Tibial nerve (tissue), 4 donors: Measurements from ENCODE around the gene ADGRG7. TPM values are rescaled to one million over a fixed set of nuclear protein-coding genes. Genes with fewer than 3 reads are reported as not detected.

Experiments used
- DNase-seq, 2 donors: peaks; one replicate each; pipeline ENCODE4 v3.0.0-alpha.2; 2019; ENCODE audit warnings: low spot score in 2 of 2
- H3K27ac ChIP-seq, 4 donors: fragments of 200-600 bp; sonication (generic) in 3 of 4; one replicate each; pipeline ENCODE4 v1.5.1; 2017 to 2019; ENCODE audit warnings: mild to moderate bottlenecking in 1 of 4
- H3K27me3 ChIP-seq, 2 donors: fragments of 200-600 bp; sonication (generic) in 1 of 2; one replicate each; pipeline versions ENCODE4 v1.5.1 to v1.6.0; 2017 to 2019
- H3K36me3 ChIP-seq, 3 donors: fragments of 200-600 bp; sonication (generic); one replicate each; pipeline ENCODE4 v1.5.1; 2018 to 2019
- H3K4me1 ChIP-seq, 4 donors: fragments of 200-600 bp; sonication (generic) in 3 of 4; one replicate each; pipeline ENCODE4 v1.5.1; 2017 to 2019
- H3K4me3 ChIP-seq, 4 donors: fragments of 200-600 bp; sonication (generic) in 3 of 4; one replicate each; pipeline ENCODE4 v1.5.1; 2017 to 2019; ENCODE audit warnings: mild to moderate bottlenecking in 1 of 4, moderate library complexity in 1 of 4
- H3K9me3 ChIP-seq, 4 donors: fragments of 200-600 bp; sonication (generic) in 3 of 4; one replicate each; pipeline ENCODE4 v1.5.1; 2017 to 2019
- EP300 ChIP-seq, 2 donors: sonication (generic); formaldehyde crosslinking; IDR thresholded peaks; one replicate each; pipeline ENCODE4 v1.6.1; 2017; ENCODE audit warnings: antibody characterized with exemption in 2 of 2, mild to moderate bottlenecking in 1 of 2
- POLR2A ChIP-seq, 2 donors: fragments of 450-650 bp; IDR thresholded peaks; one replicate each; pipeline ENCODE4 v1.6.1; 2017; ENCODE audit warnings: antibody characterized with exemption in 2 of 2, mild to moderate bottlenecking in 2 of 2, moderate library complexity in 2 of 2
- WGBS, 2 donors: methylation state at CpG; one replicate each; pipeline ENCODE4 v1.1.5; 2018; 5-methylcytosine and 5-hydroxymethylcytosine counted together
- total RNA-seq, 4 donors: library from RNA; depleted of rRNA; stranded (reverse); fragments of >200 nt; gene quantifications; one replicate each; pipeline ENCODE4 v1.1.0, GENCODE V29; 2016
- TF ChIP-seq, protein P1 (sequence below), 5 experiments: fragments of 200-600 bp in 3 of 5; fragments of 450-650 bp in 2 of 5; sonication (generic) in 3 of 5; IDR thresholded peaks; one replicate each; pipeline ENCODE4 v1.5.1; 2016 to 2019; ENCODE audit warnings: antibody characterized with exemption in 5 of 5, mild to moderate bottlenecking in 3 of 5, moderate library complexity in 2 of 5

The ADGRG7 gene
- total RNA-seq, 4 donors from 2014 or later = 0.42 TPM; not detected in 3

DNA sequence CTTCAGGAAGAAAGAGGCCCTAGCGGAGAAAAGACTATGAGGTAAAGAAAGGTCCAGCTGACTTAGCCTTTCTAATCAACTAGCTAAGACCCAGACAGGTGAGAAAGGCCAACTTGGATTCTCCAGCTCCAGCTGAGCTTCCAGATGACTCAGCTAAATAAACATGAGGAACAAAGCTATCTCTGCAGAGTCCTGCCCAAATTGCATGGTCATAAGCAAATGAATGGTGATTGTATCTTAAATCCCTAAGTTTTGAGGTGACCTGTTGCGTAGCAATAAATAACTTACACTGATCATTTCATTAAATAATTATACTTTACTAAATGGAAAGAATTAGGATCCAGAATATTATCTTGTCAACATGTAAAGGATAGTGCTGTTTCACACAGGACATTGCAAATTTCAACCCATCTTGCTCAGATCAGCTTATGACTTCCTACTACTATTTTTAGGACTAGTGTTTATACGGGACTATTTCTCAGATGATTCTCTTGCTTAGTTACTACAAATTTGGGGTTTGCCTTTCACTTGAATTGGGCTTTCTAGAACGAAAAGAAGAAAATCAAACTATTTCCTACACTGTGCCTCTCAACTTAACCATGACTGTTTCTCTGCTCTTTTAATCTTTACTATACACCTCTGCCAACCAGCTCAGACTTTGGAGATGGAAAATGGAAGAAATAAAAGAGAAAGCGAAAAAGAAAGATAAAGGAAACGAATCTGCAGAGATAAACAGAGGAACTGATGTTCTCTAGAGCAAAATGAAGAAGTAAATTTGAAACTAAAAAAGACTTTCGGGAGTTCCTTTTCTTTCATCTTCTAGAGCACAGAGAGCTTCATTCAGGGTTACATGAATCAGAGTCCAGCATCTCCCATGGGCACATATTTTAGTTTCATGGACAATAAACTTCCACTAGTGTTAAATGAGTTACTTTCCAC, 6.6 kb upstream of the ADGRG7 start:
- Histone ChIP-seq H3K9me3 (no peaks in the 10 kb centered on the region), H3K27me3 (no peaks in the 10 kb centered on the region), H3K27ac (peak overlapping the region in 3 of 4 donors; percentile 34 to 43 (median 37)), H3K4me3 (peak overlapping the region in 2 of 4 donors; percentile 16 to 19), H3K36me3 (no peaks in the 10 kb centered on the region), H3K4me1 (peaks cover 0 to 16% (median 7%) of the 10 kb centered on the region in 4 donors)
- TF ChIP-seq POLR2A (IDR thresholded peaks at IDR 0.05) (no peak), EP300 (IDR thresholded peaks at IDR 0.05) (no peak)
- TF ChIP-seq, protein P1, sequence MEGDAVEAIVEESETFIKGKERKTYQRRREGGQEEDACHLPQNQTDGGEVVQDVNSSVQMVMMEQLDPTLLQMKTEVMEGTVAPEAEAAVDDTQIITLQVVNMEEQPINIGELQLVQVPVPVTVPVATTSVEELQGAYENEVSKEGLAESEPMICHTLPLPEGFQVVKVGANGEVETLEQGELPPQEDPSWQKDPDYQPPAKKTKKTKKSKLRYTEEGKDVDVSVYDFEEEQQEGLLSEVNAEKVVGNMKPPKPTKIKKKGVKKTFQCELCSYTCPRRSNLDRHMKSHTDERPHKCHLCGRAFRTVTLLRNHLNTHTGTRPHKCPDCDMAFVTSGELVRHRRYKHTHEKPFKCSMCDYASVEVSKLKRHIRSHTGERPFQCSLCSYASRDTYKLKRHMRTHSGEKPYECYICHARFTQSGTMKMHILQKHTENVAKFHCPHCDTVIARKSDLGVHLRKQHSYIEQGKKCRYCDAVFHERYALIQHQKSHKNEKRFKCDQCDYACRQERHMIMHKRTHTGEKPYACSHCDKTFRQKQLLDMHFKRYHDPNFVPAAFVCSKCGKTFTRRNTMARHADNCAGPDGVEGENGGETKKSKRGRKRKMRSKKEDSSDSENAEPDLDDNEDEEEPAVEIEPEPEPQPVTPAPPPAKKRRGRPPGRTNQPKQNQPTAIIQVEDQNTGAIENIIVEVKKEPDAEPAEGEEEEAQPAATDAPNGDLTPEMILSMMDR (IDR thresholded peaks at IDR 0.05) = no peak
- 51 to 55% methylated on average over 7 of the region's 7 CpGs for WGBS, 2 donors
- no peak for DNase-seq

DNA sequence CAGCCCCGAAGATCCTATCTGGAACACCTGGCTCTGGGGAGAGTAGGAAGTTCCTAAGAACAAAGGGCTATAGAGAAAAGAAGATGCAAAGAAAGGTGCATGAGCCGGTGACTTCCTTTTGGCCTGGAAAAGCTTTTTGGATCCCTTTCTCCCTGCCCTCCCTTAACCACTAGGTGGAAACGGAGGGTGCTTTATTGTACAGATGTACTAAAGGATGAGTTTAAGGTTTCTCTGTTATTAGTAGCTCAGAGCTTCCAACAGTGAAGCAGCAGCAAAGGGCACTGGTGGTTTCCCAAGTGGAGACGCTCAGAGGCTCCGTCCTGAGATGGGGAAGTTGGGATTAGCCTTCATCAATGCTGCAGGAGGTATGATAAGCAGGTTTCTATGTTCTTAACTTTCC, 5.9 kb upstream of the ADGRG7 start:
- Histone ChIP-seq H3K4me3 (peak overlapping the region in 2 of 4 donors; percentile 16 to 19), H3K27ac (peak overlapping the region in 2 of 4 donors; percentile 34 to 37)

DNA sequence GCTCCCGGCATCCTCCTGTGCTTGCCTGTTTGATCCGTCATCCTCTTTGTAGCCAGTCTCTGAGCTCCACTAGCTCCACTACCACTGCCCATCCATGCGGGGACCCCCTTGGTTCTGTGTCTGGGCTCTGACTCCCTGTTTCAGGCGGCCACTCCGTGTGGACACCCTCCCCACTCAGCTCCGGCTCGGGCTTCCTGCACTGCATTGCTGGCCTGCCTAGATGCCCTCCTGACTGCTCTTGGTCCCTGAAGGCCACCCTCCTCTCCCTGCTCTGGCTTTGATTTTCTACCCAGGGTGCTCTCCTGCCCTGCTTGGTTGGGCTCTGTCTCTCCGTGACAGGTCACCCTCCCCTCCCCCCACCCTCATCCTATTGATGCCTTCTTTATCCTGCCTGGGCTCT, 4.0 kb upstream of the ADGRG7 start:
- no peak for DNase-seq
- Histone ChIP-seq H3K27me3 (no peaks in the 10 kb centered on the region), H3K4me1 (peaks cover 0 to 16% (median 7%) of the 10 kb centered on the region in 4 donors), H3K4me3 (no peak overlapping the region), H3K9me3 (no peaks in the 10 kb centered on the region), H3K36me3 (no peaks in the 10 kb centered on the region), H3K27ac (no peak overlapping the region)
- TF ChIP-seq, protein P1 (IDR thresholded peaks at IDR 0.05) = no peak
- TF ChIP-seq POLR2A (IDR thresholded peaks at IDR 0.05) (no peak), EP300 (IDR thresholded peaks at IDR 0.05) (no peak)
- 77 to 88% methylated on average over 8 of the region's 8 CpGs for WGBS, 2 donors

More for the DNA sequence above, 5.9 kb upstream of the ADGRG7 start:
- peaks cover 0 to 16% (median 7%) of the 10 kb centered on the region in 4 donors for H3K4me1 ChIP-seq
- TF ChIP-seq, protein P1 (IDR thresholded peaks at IDR 0.05) = peak in 1 of 5 experiments; percentile 20
- TF ChIP-seq POLR2A (IDR thresholded peaks at IDR 0.05) = no peak
- H3K9me3 ChIP-seq = no peaks in the 10 kb centered on the region
- DNase-seq = no peak
- no peaks in the 10 kb centered on the region for H3K36me3 ChIP-seq
- H3K27me3 ChIP-seq = no peaks in the 10 kb centered on the region
- WGBS, 2 donors = 34 to 42% methylated on average over 5 of the region's 5 CpGs

DNA sequence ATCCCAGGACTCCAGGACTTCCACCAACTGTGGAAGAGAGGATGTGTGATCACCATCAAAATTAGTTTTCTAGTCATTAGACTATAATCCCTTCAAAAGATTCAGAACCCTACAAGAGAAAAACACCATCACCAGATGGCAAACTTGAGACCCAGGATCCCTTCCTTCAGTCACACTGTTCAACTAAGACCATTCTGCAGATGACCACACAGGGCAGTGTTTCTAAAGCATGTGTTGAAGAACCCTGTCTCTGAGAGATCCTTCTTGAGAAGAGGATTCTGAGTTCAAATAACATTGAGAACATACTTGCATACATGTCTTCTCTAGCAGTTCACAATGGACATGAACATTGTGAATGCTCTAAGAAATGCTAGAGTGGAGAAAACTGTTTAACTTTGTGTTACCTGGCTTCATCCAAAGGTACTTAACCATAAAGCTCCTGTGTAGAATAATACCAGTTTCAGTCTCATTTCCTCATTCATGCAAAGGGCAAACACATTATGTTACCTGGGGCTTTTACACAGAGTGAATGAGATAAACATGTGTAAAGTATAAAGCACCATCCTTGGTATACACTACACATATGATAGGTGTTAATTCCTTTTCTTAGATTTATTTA, 2.4 kb upstream of the ADGRG7 start:
- Histone ChIP-seq H3K36me3 (no peaks in the 10 kb centered on the region), H3K4me1 (peaks cover 0 to 16% (median 7%) of the 10 kb centered on the region in 4 donors), H3K4me3 (no peak overlapping the region), H3K27ac (no peak overlapping the region), H3K27me3 (no peaks in the 10 kb centered on the region), H3K9me3 (no peaks in the 10 kb centered on the region)
- TF ChIP-seq POLR2A (IDR thresholded peaks at IDR 0.05) = no peak
- no peak for TF ChIP-seq EP300 (IDR thresholded peaks at IDR 0.05)
- TF ChIP-seq, protein P1 (IDR thresholded peaks at IDR 0.05) = no peak
- no peak for DNase-seq

DNA sequence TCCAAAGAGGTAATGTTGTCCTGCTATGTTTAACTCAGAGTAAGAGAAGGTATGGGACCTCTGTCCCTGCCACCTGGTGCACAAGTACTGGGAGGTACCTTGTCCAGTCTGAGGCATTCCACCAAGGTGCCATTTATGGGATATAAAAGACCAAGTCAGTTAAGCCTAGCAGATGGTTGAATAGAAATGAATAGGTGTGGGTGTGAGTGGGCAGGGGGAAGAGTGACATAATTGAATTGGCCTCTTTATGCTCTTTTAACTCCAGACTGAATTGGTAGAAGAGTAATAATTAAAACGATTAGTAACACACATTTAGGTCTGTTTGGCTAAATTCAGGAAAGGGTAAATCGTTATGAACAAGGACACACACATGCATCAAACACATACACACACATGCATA, 562 bp downstream of the ADGRG7 start:
- no peaks in the 10 kb centered on the region for H3K9me3 ChIP-seq
- H3K27ac ChIP-seq = no peak overlapping the region
- DNase-seq = no peak
- no peaks in the 10 kb centered on the region for H3K4me1 ChIP-seq
- 31 to 43% methylated on average over 2 of the region's 2 CpGs for WGBS, 2 donors
- H3K36me3 ChIP-seq = no peaks in the 10 kb centered on the region
- no peak for TF ChIP-seq EP300 (IDR thresholded peaks at IDR 0.05)
- no peaks in the 10 kb centered on the region for H3K27me3 ChIP-seq
- peak overlapping the region in 1 of 4 donors; percentile 6 for H3K4me3 ChIP-seq
